CD1c-positive myeloid dendritic cell (primary cell): ENCODE results near the gene ACSL1.
A peak's percentile ranks its signal among the peaks of the same experiment; 100 is the strongest.
"Not testable (repeated sequence)": the region's sequence is repeated elsewhere in the genome, so short reads cannot be mapped to it uniquely, and the experiment has no call there.

Source experiments
- DNase-seq: peaks from one replicate; pipeline ENCODE4 v3.0.0-alpha.2; 2016; ENCODE audit errors: extremely low spot score

ACSL1 gene

DNA sequence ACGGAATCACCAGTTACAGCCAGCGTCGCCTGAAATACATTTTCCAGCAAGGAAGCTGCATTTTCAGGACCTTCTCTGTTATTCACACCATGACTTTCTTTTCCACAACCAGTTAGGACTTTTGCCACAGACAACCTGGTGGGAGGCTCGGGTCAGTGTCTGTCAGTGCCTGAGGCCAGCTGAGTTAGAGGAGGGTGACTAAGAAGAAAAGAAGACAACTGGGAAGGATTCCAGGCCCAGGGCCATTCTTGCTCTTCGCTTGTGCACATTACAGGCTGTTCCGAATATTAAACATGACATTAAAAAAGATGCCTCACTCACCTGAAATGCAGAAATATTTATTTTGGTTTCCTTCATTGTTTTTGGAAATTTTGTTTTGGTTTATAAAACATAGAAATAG is 70.5 kb downstream of the ACSL1 start:
- DNase-seq: no peak

GRCh38 chr4:184752496-184753275 is 73.1 kb downstream of the ACSL1 start:
- DNase-seq: no peak

DNA sequence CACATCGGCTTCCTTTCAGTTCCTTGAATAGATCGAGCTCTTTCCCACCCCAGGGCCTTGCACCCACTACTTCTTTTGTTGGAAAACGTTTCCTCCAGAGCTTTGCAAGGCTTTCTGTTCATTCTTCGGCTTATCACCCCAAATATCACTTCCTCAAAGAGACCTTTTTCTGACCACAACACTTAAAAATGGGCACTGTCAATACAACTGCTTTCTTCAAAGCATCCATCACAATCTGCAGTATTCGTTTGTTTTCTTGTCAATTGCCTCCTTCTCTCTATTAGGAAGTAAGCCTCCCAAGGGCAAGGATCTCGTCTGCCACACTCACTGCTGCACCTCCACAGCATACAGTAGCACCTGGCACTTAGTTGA is 74.2 kb downstream of the ACSL1 start:
- DNase-seq: no peak

DNA sequence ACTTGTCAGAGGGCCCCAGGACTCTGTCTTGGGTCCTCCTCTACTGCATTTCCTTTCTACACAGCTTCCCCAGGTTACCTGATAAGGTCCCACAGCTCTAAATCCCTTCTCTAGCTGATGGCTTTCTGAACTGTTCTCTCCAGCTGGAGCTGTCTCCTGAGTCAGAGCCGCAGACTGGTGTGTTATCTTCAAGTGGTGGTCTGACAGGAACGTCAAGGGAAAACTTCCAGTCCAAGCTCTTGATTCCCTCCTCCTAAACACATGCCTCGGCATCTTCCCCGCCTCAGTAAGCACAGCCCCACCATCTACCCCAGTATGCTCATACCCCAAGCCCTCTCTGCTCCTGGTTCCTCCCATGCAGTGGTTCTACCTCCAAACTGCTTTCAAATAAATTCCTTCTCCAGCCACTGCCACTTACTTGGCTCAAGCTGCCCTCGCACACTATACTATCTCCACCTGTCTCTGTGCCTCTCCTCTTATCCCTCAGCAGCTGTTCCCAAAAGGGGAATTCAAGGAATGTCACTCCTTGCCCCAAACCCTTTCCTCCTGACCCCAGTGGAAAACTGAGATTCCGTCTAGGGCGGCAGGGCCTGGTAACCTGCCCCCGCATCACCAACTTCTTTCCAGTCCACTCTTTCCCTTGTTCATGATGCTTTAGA is 74.7 kb downstream of the ACSL1 start:
- no peak for DNase-seq

DNA sequence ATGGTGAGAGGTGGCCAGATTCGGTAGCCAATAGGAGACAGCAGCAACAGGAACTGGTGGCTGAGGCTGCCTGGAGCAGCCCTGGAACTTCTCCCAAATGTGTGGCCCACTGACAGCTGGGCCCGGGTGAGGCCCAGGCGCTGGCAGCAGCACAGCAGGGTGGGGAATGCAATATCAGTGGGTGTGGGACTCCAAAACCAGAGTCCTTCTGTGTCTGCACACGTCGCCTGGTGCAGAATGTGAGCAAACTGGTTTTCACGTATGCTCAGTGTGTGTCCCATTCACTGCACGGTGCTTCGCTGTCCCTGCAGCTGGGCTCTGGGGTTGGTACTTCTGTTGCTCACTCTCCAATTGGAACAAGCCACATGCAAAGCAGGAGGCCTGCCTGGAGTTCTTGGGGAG is 77.5 kb downstream of the ACSL1 start:
- DNase-seq: no peak

GRCh38 chr4:184747034-184747830 is 78.5 kb downstream of the ACSL1 start:
- DNase-seq: no peak

DNA sequence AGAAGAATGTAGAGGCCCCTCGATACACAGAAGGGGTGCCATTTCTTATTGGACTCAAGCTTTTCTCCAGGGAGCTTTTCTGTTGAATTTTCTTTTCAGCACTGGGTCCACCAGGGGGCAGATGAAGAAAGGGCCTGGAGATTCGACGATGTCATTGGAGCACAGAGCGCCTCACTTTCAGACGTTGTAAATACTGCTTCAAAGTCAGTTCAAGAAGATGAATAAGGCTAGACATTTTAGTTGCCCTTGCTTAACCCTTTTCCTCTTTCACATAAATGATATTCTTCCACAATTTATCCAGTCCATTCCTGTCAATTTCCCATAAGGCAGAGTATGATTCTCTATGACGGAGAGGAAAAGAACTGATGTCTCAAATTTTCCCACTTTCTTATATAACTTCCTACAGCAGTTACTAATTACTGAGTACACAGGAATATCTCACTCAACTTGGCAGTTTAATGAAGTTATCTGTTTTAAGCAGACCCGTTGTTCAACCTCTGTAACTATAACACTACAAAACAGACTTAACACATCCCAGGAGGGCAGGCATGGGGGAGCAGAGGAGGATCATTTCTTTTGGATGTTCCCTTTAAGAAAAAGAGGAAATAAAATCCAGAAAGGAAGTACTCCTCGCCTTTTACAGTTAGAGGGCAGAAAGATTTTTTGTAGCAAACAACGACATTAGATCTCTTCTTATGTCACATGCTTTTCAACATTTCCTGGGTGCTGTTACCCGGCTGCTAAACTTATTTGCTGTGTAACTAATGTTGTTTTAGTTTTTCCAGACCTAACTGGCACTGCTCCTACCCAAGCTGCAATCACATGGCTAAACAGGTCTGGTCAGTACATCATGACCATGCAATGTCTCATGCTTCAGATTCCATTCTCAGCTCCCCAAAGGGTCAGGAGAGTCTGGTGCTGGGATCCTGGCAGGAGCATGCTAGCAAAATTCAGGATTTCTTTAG is 79.7 kb downstream of the ACSL1 start:
- peak; percentile 75 for DNase-seq

DNA sequence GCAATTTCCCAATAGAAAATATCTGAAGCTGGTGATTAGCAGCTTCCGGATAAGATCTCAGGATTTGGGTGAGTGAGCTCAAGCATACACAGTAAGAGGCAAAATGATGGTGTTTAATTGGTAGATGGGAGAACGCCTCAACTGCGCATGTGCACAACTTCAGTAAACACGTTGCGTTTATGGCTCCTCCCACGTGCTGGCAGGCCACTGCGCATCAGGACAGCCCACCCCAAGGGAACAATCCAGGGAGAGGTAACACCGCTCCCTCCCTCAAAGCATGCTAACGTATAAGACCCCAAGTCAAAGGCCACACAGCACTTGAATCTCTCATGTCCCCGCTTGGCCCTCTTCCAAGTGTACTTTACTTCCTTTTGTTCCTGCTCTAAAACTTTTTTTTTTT is 81.5 kb downstream of the ACSL1 start:
- DNase-seq: no peak

- no peak for DNase-seq
These were observed 82.1 kb downstream of the ACSL1 start for GRCh38 chr4:184743650-184744049.

DNA sequence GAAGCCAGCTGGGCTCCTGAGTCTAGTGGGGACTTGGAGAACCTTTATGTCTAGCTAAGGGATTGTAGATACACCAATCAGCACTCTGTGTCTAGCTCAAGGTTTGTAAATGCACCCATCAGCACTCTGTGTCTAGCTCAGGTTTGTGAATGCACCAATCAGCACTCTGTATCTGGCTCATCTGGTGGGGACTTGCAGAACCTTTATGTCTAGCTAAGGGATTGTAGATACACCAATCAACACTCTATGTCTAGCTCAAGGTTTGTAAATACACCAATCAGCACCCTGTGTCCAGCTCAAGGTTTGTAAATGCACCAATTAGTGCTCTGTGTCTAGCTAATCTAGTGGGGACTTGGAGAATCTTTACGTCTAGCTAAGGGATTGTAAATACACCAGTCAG is 84.1 kb downstream of the ACSL1 start:
- DNase-seq: not testable (repeated sequence)

DNA sequence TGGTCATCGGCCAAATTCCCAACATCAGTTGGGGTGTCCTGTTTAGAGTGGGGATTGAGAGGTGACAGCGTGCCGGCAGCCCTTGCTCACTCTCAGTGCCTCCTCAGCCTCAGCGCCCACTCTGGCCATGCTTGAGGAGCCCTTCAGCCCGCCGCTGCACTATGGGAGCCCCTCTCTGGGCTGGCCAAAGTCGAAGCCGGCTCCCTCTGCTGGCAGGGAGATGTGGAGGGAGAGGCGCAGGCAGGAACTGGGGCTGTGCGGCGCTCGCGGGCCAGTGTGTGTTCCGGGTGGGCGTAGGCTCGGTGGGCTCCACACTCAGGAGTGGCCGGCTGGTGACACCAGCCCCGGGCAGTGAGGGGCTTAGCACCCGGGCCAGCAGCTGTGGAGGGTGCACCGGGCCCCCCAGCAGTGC is 84.8 kb downstream of the ACSL1 start:
- DNase-seq: no peak

- peak; percentile 40 for DNase-seq
These were observed 86.2 kb downstream of the ACSL1 start for GRCh38 chr4:184739575-184739974.

- DNase-seq: no peak
These were observed 91.0 kb downstream of the ACSL1 start for GRCh38 chr4:184734758-184735157.

GRCh38 chr4:184733654-184734524 is 91.9 kb downstream of the ACSL1 start, which contains the start of gene CENPU:
Gene CENPU (minus strand): TSS chr4:184734096. CDS start chr4:184734062, 34 bp downstream.
- peak; percentile 98 for DNase-seq

- no peak for DNase-seq
These were observed 93.6 kb downstream of the ACSL1 start for GRCh38 chr4:184732126-184732525.

- no peak for DNase-seq
These were observed 94.7 kb downstream of the ACSL1 start for GRCh38 chr4:184731056-184731455.

- DNase-seq: no peak
These were observed 95.8 kb downstream of the ACSL1 start for GRCh38 chr4:184729946-184730345.

- DNase-seq: no peak
These were observed 96.9 kb downstream of the ACSL1 start for GRCh38 chr4:184728858-184729257.

DNA sequence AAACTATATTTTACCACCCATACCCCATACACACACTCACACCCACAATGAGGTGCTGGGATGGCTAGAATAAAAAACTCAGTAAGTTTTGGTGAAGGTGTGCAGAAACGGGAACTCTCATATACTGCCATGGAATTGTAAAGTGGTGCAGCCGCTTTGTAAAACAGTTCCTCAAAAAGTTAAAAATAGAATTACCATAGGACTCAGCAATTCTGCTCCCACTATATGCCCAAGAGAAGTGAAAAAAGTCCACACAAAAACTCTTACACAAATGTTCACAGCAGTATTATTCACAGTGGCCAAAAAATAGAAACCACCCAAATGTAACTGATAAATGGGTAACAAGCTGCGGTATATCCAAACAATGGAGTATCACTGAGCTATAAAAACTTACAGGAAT is 98.3 kb downstream of the ACSL1 start:
- DNase-seq: peak; percentile 66

DNA sequence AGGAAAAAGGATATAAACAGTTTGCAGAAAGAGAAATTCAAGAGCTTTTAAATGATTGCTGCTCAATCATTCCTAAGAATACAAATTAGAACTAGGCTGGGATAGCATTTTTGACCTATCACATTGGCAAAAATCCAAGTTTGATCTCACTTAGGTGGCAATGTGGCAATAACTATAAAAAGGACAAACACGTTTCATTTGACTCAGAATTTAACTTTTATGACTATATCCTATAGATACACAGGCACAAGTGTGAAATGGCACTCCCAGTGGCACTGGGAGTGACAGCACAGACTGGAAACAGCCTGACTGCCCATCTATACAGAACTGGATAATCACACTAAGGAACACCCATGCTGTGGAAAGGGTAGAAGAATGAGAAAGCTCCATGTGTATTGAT is 103.0 kb downstream of the ACSL1 start:
- no peak for DNase-seq
